Ascending aorta (tissue), 2 donors: Measurements from ENCODE around the gene ST8SIA5. TPM values are rescaled to one million over a fixed set of nuclear protein-coding genes. Genes with fewer than 3 reads are reported as not detected.

Experiments used
- DNase-seq, 2 donors: peaks; one replicate each; pipeline ENCODE4 v3.0.0-alpha.2; 2019; ENCODE audit warnings: low spot score in 2 of 2
- H3K27ac ChIP-seq, 2 donors: fragments of 200-600 bp; sonication (generic); one replicate each; pipeline ENCODE4 v1.5.1; 2016 to 2017; ENCODE audit warnings: mild to moderate bottlenecking in 1 of 2
- H3K27me3 ChIP-seq: fragments of 200-600 bp; sonication (generic); one replicate; pipeline ENCODE4 v1.5.1; 2017
- H3K36me3 ChIP-seq, 2 donors: fragments of 200-600 bp; sonication (generic); one replicate each; pipeline ENCODE4 v1.5.1; 2016
- H3K4me1 ChIP-seq, 2 donors: fragments of 200-600 bp; sonication (generic); one replicate each; pipeline ENCODE4 v1.5.1; 2016 to 2017; ENCODE audit warnings: mild to moderate bottlenecking in 1 of 2
- H3K4me3 ChIP-seq, 2 donors: fragments of 200-600 bp; sonication (generic); one replicate each; pipeline ENCODE4 v1.5.1; 2016 to 2017; ENCODE audit warnings: mild to moderate bottlenecking in 1 of 2
- H3K9me3 ChIP-seq, 2 donors: fragments of 200-600 bp; sonication (generic); one replicate each; pipeline ENCODE4 v1.5.1; 2016
- CTCF ChIP-seq, 3 experiments: fragments of 200-600 bp in 2 of 3; fragments of 450-650 bp in 1 of 3; sonication (generic) in 2 of 3; IDR thresholded peaks; one replicate each; pipeline ENCODE4 v1.5.1; 2016 to 2019; ENCODE audit warnings: antibody characterized with exemption in 3 of 3, mild to moderate bottlenecking in 1 of 3, moderate library complexity in 1 of 3
- intact Hi-C: fragments of 100-400 bp; cut with DNase I; formaldehyde crosslinking; loops from one replicate; pipeline ENCODE4 v1.15.1; 2023
- total RNA-seq: library from RNA; depleted of rRNA; stranded (reverse); fragments of >200 nt; gene quantifications from one replicate; pipeline ENCODE4 v1.1.0, GENCODE V29; 2016

ST8SIA5 gene
- total RNA-seq, 1 donor from 2014 or later = 0.11 TPM

GRCh38 chr18:46686186-46686585, 70.7 kb downstream of the ST8SIA5 start:
- no peak for TF ChIP-seq CTCF (IDR thresholded peaks at IDR 0.05)
- H3K4me1 ChIP-seq = no peaks in the 10 kb centered on the region
- H3K27ac ChIP-seq = no peak overlapping the region
- H3K9me3 ChIP-seq = no peaks in the 10 kb centered on the region
- H3K4me3 ChIP-seq = no peak overlapping the region
- intact Hi-C loops = no loop called here
- no peaks in the 10 kb centered on the region for H3K27me3 ChIP-seq
- no peak for DNase-seq
- no peaks in the 10 kb centered on the region for H3K36me3 ChIP-seq

GRCh38 chr18:46683252-46683651, 73.6 kb downstream of the ST8SIA5 start:
- no peaks in the 10 kb centered on the region for H3K4me1 ChIP-seq
- H3K9me3 ChIP-seq = no peaks in the 10 kb centered on the region
- DNase-seq = no peak
- TF ChIP-seq CTCF (IDR thresholded peaks at IDR 0.05) = no peak
- no peaks in the 10 kb centered on the region for H3K36me3 ChIP-seq
- intact Hi-C loops = no loop called here
- no peak overlapping the region for H3K27ac ChIP-seq
- no peak overlapping the region for H3K4me3 ChIP-seq
- no peaks in the 10 kb centered on the region for H3K27me3 ChIP-seq

- no peak overlapping the region for H3K4me3 ChIP-seq
- no peaks in the 10 kb centered on the region for H3K9me3 ChIP-seq
- intact Hi-C loops = no loop called here
- H3K36me3 ChIP-seq = no peaks in the 10 kb centered on the region
- no peak for TF ChIP-seq CTCF (IDR thresholded peaks at IDR 0.05)
- no peak for DNase-seq
- H3K27me3 ChIP-seq = no peaks in the 10 kb centered on the region
- H3K27ac ChIP-seq = no peak overlapping the region
- no peaks in the 10 kb centered on the region for H3K4me1 ChIP-seq
These were observed 75.8 kb downstream of the ST8SIA5 start for GRCh38 chr18:46680784-46681695.

- Histone ChIP-seq H3K9me3 (no peaks in the 10 kb centered on the region), H3K4me3 (no peak overlapping the region), H3K27me3 (no peaks in the 10 kb centered on the region), H3K4me1 (no peaks in the 10 kb centered on the region), H3K27ac (no peak overlapping the region), H3K36me3 (no peaks in the 10 kb centered on the region)
- no peak for DNase-seq
- TF ChIP-seq CTCF (IDR thresholded peaks at IDR 0.05) = no peak
- intact Hi-C loops = no loop called here
These were observed 76.8 kb downstream of the ST8SIA5 start for GRCh38 chr18:46679846-46680598.

GRCh38 chr18:46678785-46679399, 78.0 kb downstream of the ST8SIA5 start:
- H3K9me3 ChIP-seq = no peaks in the 10 kb centered on the region
- no peak overlapping the region for H3K4me3 ChIP-seq
- H3K36me3 ChIP-seq = no peaks in the 10 kb centered on the region
- H3K27ac ChIP-seq = no peak overlapping the region
- DNase-seq = no peak
- intact Hi-C loops = no loop called here
- H3K27me3 ChIP-seq = no peaks in the 10 kb centered on the region
- H3K4me1 ChIP-seq = no peaks in the 10 kb centered on the region
- no peak for TF ChIP-seq CTCF (IDR thresholded peaks at IDR 0.05)
